ENCODE results near the gene GREB1L. TPM values are rescaled to one million over a fixed set of nuclear protein-coding genes. Genes with fewer than 3 reads are reported as not detected.

Gene GREB1L
- total RNA-seq, 4 donors from 2014 or later, result 5.1 to 17.8 (median 6.9) TPM

GRCh38 chr18:21526463-21526862 lies 284.4 kb downstream of the GREB1L start:
- H3K4me1 ChIP-seq, result no peaks in the 10 kb centered on the region
- no peaks in the 10 kb centered on the region for H3K27me3 ChIP-seq
- peaks cover 0 to 78% (median 10%) of the 10 kb centered on the region in 3 donors for H3K36me3 ChIP-seq
- H3K4me3 ChIP-seq, result no peak overlapping the region
- H3K27ac ChIP-seq, result no peak overlapping the region
- 74% methylated on average over 2 of the region's 2 CpGs for WGBS, 2 donors
- H3K9me3 ChIP-seq, result no peaks in the 10 kb centered on the region
- no peak for DNase-seq (ENCODE audit: low spot score in 2 of 2)
- TF ChIP-seq EP300 (IDR thresholded peaks at IDR 0.05), result no peak
- no peak for TF ChIP-seq POLR2A (IDR thresholded peaks at IDR 0.05)
- no peak for TF ChIP-seq CTCF (IDR thresholded peaks at IDR 0.05)

GRCh38 chr18:21534327-21534726 lies 292.3 kb downstream of the GREB1L start:
- Histone ChIP-seq H3K36me3 (peaks cover 0 to 79% (median 21%) of the 10 kb centered on the region in 3 donors), H3K27me3 (no peaks in the 10 kb centered on the region), H3K9me3 (no peaks in the 10 kb centered on the region), H3K27ac (no peak overlapping the region), H3K4me3 (no peak overlapping the region), H3K4me1 (no peaks in the 10 kb centered on the region)
- WGBS, 2 donors, result 71 to 75% methylated on average over 1 of the region's 1 CpG
- no peak for DNase-seq (ENCODE audit: low spot score in 2 of 2)
- TF ChIP-seq POLR2A (IDR thresholded peaks at IDR 0.05) (no peak), CTCF (IDR thresholded peaks at IDR 0.05) (no peak)

- WGBS, 2 donors, result 82 to 94% methylated on average over 3 of the region's 3 CpGs
- no peak overlapping the region for H3K4me3 ChIP-seq
- H3K27me3 ChIP-seq, result no peaks in the 10 kb centered on the region
- no peak for DNase-seq (ENCODE audit: low spot score in 2 of 2)
- TF ChIP-seq POLR2A (IDR thresholded peaks at IDR 0.05) (no peak), CTCF (IDR thresholded peaks at IDR 0.05) (no peak), EP300 (IDR thresholded peaks at IDR 0.05) (no peak)
- H3K27ac ChIP-seq, result no peak overlapping the region
- no peaks in the 10 kb centered on the region for H3K9me3 ChIP-seq
- peaks cover 0 to 53% (median 5%) of the 10 kb centered on the region in 3 donors for H3K36me3 ChIP-seq
- H3K4me1 ChIP-seq, result no peaks in the 10 kb centered on the region
Observed at GRCh38 chr18:21538230-21538629, 296.2 kb downstream of the GREB1L start.

- TF ChIP-seq CTCF (IDR thresholded peaks at IDR 0.05) (no peak), POLR2A (IDR thresholded peaks at IDR 0.05) (no peak), EP300 (IDR thresholded peaks at IDR 0.05) (no peak)
- no peak for DNase-seq (ENCODE audit: low spot score in 2 of 2)
- Histone ChIP-seq H3K36me3 (peaks cover 0 to 73% (median 0%) of the 10 kb centered on the region in 3 donors), H3K27me3 (no peaks in the 10 kb centered on the region), H3K4me1 (no peaks in the 10 kb centered on the region), H3K9me3 (no peaks in the 10 kb centered on the region), H3K27ac (no peak overlapping the region), H3K4me3 (no peak overlapping the region)
- WGBS, 2 donors, result 93 to 95% methylated on average over 5 of the region's 5 CpGs
Observed at GRCh38 chr18:21546423-21546822, 304.4 kb downstream of the GREB1L start.

GRCh38 chr18:21548647-21549046 lies 306.6 kb downstream of the GREB1L start:
- no peaks in the 10 kb centered on the region for H3K9me3 ChIP-seq
- peaks cover 0 to 79% (median 0%) of the 10 kb centered on the region in 3 donors for H3K36me3 ChIP-seq
- H3K27ac ChIP-seq, result no peak overlapping the region
- WGBS, 2 donors, result 98% methylated on average over 2 of the region's 2 CpGs
- no peak overlapping the region for H3K4me3 ChIP-seq
- H3K27me3 ChIP-seq, result no peaks in the 10 kb centered on the region
- DNase-seq (ENCODE audit: low spot score in 2 of 2), result no peak
- H3K4me1 ChIP-seq, result no peaks in the 10 kb centered on the region
- TF ChIP-seq EP300 (IDR thresholded peaks at IDR 0.05) (no peak), CTCF (IDR thresholded peaks at IDR 0.05) (no peak), POLR2A (IDR thresholded peaks at IDR 0.05) (no peak)

Measured in tibial nerve (tissue), 4 donors.